Suppressor macrophage (primary cell): ENCODE measurements around the gene HSPA4L.

Source experiments
- DNase-seq, 4 experiments: peaks; one replicate each; pipeline ENCODE4 v3.0.0-alpha.2; 2020 to 2022

The HSPA4L gene

DNA sequence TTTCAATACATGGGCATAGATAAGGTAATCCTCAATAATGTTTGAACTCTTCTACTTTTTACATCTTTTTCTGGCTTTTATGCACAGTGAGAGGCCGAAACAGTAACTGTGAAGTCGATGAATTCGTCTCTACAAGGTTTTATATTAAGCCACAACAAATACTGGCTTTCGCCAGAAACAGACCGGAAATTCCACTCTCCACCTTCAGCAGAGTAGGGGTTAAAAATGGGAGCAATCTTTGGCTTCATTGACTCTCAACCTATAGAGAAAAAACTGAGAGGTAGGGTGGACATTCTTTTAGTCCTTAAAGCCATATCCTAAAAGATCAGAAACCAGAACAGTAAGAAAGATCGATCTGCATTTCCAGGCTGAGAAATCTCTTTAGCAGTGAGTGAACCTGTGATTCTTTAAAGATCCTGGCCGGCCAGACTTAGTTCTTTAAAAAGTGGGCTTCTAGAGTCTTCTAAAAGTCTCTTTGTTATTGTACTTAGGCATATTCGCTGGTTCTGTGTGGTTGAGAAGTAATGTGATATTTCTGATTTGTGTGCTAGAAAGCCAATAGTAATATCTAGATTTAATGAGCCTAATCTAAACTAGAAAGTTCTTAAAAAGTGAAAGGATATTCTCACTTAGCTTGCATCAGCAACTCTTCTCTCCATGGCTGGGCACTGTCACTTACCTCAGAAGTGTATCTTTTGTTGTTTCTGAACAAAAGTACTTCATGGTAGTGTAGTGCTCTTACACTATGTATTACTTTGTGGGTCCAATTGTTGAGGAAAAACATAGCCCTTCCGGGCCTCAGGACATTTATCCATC, 2.0 kb downstream of the HSPA4L start:
- DNase-seq = no peak

DNA sequence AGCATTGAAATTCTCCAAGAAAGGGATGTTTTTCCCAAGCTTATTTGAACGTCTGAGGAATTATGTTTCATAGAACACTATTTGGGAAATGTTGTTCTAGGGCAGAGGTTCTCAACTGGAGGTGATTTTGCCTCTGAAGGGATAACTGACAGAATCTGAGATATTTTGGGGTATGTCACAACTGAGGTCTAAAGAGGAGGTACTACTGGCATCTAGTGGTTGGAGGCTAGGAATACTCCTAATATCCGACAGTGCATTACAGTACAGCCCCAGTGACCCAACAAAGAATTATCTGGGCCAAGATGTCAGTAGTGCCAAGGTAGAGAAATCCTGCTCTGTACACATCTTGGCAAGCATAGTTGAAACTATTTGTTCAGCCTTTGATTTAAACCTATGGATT, 6.4 kb downstream of the HSPA4L start:
- peak in 3 of 4 experiments; percentile 11 to 17 (median 14) for DNase-seq

DNA sequence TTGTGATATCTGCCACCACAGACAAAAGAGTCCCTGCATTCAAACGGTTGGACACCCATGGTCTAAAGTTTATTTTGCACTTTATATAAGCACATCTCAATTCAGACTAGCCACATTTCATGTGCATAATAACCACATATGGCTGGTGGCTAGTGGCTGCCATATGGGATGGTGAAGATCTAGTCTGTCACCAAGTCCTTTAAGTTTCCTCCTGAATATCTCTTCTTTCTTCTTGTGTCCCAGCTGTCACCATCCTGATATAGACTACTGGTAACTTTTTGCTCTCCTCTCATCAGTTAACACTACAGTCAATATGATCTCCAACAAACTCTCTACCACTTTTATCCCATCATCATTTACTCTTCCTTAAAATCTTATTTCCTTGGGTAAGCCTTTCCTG, 9.3 kb downstream of the HSPA4L start:
- DNase-seq = no peak

DNA sequence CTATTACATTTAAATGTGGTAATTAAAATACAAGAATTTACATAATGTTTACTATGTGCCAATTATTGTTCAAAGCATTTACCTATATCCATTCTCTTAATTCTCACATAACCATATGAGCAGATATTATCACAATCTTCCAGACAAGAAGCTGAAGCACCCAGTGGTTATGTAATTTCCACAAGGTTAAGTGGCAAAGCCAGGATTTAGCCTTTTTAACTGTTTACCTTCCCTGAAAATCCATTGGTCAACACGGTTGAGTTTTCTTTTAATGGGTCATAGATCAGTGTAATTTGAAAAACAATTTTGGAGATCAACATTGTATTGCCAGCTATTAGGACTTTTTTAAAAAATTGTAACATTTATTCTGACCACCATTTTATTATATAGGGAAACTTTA, 11.4 kb downstream of the HSPA4L start:
- no peak for DNase-seq

DNA sequence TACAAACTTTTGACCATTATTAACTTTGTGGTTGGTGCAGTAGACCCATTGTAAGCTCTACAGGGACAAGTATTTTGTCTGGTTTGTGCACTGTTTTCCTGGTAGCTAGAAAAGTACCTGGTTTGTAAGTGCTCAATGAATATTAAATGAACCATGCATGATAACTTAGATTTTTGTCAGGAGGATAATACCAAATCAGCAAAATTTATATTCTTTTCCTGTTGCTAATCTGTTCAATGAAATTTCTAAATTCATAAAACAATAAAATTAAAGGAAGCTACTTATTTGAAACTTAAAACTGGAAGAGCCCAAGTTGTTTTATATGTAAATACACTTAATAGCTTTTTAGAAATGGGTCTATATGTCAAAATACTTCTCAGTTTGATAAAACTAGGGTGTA, 17.6 kb downstream of the HSPA4L start:
- no peak for DNase-seq

DNA sequence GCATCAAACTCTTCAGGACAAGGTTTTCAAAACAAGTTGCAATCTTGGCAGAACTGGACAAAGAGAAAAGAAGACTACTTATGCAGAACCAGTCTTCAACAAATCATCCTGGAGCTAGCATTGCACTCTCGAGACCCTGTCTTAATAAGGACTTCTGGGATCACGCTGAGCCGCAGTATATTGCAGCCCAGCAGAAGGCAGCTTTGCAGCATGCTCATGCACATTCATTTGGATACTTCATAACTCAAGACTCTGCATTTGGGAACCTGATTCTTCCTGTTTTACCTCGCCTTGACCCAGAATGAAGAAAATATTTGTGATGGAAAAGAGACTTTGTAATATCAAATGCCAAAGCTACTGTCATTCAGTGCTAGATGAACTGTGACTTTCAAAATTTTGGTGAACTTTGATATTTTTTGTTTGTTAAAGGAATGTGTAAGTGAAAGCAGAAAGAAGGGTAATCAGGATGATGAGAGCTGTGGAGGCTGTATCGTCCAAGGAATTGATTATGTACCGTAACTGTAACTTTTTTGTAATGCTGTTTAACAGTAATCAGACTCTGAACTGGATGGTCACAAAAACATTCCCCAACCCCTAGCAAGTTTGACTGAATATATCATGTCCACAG, 27.2 kb downstream of the HSPA4L start:
- DNase-seq = no peak

DNA sequence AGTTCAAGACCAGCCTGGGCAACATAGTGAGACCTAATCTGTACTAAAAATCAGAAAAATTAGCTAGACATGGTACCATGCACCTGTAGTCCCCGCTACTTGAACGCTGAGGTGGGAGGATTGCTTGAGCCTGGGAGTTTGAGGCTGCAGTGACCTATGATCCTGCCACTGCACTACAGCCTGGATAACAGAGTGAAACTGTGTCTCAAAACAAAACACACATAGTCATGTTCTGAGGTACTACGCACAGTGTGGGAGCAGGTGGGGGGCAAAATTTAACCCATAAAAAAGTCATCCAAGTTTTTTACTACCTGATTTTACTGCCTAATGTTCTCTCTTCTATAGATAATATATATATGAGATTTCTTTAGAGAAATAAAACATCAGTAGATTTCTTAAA, 28.4 kb downstream of the HSPA4L start:
- no peak for DNase-seq

DNA sequence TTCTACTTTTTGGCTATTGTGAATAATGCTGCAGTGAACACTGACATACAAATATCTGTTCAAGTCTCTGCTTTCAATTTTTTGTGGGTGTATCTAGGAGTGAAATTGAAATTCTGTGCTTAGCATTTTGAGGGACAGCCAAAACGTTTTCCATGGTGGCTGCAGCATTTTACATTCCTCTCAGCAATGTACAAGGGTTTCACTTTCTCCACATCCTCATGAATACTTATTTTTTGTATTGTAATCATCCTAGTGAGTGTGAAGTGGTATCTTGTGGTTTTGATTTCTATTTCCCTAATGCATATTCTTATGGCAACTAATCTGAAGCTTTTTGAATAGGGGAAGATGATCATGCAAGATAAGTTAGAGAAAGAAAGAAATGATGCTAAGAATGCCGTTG, 40.3 kb downstream of the HSPA4L start:
- no peak for DNase-seq

DNA sequence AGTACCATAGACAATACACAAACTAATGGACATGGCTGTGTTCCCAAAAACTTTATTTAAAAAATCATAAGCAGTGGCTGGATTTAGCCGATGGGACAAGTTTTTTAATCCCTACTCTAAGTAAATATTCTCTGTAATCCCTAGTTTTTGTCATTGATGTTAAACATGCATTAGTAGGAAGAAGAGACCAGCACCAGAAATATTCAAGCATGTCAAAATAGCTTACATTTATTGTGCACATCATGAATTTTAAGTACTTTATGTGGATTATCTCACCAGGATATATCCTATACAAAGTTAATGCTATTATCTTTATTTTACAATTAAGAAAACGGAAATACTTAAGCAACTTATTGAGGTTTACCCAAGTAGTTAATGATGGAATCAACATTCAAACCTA, 46.0 kb downstream of the HSPA4L start:
- no peak for DNase-seq

DNA sequence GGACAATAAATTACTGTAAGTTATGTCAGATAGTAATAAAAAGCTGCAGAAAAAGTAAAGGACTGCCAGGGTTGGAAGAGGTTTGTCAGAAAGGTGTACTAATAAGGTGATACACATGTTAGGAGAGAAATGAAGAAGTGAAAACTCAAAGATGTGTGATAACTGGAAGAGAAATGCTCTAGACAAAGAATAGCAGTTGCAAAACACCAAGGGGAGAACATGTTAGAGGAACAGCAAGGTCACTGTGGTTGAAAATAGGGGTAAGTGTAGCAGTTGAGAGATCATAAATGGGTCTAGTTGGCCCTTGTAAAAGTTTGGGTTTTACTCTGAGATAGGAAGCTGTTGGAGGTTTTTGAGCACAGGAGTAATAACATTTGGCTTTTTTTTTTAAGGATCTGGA, 46.9 kb downstream of the HSPA4L start:
- DNase-seq = no peak

DNA sequence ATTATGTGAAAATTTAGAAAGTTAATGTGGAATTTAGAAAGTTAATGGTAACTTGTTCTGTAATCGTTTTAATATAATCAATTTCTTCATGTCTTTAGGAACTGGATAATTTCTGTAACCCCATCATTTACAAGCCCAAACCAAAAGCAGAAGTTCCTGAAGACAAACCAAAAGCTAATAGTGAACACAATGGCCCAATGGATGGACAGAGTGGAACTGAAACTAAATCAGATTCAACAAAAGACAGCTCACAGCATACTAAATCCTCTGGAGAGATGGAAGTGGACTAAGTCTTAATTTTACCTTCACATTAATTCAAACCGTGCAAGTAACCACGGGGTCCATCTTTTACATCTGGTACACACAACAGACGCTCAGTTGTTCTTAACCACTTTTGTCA, 50.5 kb downstream of the HSPA4L start:
- DNase-seq = peak; percentile 3 to 32 (median 16)

DNA sequence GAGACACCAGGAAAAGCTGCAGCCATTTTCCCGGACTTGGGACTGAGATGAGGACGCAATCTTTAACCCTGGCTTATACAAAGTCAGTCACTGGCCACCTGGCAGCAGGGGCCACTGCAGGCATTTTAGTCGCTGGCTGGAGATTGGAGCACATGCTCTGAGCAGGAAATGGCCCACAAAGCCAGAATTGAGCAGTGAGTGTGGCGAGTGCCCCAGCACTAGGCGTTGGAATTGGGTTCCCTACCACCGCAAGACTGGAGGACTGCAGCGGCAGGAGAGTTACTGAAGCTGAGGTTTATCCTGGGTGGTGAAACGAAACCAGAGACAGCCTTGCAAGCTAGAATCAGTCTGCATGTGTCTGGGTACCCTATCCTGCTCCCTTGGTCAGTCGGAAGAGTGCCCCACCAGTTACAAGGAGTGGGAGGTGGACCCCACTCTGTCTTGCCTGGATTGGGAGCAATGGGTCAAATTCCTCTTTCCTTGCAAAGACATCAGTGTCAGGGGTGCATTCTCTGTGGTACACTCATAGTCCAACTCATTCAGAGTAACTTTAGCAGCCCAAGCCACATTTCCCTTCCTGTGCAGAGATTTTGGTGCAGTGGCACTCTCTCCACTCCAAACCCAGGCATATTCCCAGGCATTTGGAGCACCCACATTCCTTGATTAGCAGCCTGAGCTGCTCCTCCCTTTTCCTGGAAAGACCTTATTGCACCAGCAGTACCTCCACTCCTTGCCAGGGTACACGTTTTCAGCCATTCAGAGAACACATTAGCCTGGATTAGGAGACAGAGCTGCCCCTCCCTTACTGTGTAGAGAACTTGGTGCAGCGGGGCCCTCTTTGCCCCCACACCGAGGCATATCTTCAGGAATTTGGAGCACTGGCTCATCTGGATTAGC, 61.8 kb downstream of the HSPA4L start:
- DNase-seq = no peak

DNA sequence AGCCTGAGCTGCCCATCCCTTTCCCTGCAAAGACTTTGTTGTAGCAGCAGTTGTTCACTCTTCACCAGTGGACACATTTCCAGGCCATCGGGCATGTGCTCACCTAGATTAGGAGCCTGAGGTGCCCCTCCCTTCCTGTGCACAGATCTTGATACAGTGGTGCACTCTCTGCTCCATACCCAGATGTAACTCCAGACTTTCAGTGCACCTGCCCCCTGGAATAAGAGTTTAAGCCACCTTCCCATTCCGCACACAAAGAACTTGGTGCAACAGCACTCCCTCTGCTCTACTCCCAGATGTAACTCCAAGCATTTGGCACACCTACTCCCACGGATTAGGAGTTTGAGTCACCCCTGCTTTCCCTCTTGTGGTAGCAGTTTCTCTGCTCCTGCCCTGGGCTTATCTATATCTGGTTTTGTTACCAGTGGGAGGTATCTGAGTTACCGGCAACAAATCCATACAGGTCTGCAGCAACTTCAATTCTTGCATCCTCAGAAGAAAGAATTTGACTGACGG, 62.5 kb downstream of the HSPA4L start:
- no peak for DNase-seq

DNA sequence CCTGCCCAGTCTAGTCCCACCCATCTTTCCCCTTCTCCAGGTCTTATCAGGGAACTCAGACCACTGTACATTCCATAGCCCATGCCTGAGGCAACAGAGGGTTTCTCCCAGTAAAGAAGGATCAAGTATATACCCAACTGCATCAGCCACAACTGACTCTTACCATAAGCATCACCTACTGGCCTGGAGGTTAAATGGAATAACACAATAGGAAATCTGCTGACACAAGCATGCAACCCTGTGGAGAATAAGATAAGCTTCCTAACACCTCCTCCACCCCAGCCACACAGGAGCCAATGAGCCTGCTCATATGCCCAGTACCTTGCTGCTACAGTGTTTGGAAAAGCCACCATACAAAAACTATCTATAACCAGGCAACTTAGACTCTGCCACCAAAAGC, 63.9 kb downstream of the HSPA4L start:
- DNase-seq = no peak

DNA sequence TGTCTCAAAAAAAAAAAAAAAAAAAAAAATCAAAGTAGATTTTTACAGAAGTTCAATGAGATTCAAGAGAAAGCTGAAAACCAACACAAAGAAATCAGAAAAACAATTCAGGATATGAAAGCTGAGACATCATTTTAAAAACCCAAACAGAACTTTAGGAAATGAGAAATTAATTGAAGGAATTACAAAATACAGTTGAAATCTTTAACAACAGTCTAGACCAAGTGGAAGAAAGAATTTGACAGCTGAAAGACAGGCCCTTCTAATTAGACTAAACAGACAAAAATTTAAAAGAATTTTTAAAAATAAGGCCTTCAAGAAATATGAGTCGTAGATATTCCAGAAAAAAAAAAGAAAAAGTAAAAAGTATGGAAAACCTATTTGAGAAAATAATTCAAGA, 64.6 kb downstream of the HSPA4L start:
- no peak for DNase-seq

DNA sequence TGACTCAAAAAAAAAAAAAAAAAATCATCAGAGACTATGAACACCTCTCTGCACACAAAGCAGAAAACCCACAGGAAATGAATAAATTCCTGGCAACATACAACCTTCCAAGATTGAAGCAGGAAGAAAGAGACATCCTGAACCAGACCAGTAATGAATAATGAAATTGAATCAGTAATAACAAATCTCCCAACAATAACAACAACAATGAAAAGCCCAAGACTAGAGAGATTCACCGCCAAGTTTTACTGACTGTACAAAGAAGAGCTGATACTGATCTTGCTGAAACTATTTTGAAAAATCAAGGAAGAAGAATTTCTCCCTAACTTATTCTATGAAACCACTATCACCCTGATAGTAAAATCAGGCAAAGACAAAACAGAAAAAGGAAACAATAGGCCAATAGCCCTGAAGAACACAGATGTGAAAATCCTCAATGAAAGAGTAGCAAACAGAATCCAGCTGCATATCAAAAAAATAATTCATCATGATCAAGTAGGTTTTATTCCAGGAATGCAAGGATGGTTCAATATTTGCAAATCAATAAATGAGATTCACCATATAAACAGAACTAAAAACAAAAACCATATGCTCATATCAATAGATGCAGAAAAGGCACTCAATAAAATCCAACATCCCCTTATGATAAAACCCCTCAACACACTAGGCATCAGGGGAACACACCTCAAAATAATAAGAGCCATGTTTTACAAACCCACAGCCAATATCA, 67.5 kb downstream of the HSPA4L start:
- DNase-seq = no peak

DNA sequence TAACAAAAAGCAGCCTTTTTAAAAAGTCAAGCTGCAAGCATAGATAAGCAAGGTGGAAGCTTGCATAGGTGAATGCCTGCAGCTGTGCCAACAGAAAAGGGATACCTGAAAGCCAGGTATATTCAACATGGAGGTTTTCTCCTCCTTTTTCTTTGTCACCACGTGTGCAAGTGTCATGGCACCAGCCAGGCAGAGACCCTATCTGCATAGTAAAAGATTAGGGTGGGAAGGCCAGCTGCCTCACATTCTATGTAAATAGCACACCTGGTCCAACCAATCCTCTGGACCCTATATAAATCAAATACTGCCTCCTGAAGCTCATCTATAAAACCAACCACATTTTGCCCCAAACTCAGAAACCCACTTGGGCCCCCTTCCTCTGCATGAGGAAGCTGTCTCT, 70.5 kb downstream of the HSPA4L start:
- DNase-seq = no peak

DNA sequence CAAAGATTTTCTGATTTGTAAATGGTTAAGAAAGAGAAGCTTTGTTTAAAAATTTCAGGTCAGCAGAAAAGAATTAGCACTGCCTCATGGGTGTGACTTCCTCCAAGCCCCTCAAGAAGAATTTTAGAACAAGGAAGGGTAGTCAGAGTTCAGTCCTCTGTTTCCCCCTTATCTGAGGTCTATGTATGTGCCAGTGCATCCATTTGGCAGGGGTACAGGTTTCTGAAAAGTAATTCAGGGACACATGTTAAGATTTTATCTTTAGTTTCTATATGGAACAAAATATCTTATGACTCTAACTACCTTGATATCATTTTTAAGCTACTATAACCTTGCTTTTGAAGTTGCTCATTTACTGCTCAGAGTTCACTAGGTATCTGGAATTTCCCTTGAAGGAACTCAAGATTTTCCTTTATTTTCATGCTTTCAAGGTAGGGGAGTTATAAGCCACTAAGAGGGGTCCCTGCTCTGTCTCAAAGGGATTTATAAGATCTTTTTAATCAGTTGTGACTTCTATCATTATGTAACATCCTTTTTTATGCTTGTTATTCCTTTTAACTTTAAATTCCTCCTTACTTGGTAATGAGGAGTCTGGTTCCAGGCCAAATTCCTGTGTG, 74.2 kb downstream of the HSPA4L start:
- DNase-seq = no peak

DNA sequence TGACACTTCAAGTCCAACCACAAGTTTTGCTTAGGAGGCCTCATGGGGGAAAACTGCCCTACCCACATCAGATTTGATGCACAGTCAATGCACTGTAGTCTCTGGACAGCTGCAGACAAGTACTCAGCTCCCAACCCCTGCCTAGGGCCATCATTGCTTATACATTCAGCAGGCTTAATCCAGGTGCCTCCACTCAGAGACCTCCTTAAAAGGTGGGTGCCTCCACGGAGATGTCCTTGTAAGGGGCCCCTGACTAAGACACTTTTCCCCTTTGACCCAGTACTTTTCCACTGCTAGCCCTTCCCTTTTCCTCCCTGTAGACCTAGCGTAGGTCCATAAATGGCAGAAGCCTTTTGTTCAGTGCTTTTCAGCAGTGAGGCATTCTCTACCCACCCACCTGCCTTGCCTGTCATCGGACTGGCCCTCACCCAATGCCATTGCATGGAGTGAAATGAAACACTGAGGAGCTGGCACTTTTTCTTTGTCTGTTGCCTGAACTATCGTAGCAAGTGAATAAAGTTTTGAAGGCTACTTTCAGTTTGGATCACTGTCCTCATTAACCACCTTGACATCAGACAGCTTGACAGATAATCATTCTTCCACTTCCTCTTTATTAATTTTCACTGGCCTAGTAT, 74.8 kb downstream of the HSPA4L start:
- no peak for DNase-seq

DNA sequence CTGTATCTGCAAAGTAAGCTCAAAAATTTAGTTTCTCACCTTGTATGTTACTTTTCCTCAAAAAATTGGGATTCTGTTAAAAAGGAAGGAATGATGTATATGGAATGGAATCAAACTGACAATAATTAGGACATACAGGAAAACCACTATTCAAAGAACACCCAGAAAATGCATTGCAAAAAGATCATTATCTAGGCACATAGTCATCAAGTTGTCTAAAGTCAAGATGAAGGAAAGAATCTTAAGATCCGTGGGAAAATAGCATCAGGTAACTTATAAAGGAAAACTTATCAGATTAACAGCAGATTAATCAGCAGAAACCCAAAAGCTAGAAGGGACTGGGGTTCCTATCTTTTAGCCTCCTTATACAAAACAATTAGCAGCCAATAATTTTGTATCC, 75.5 kb downstream of the HSPA4L start:
- DNase-seq = no peak

DNA sequence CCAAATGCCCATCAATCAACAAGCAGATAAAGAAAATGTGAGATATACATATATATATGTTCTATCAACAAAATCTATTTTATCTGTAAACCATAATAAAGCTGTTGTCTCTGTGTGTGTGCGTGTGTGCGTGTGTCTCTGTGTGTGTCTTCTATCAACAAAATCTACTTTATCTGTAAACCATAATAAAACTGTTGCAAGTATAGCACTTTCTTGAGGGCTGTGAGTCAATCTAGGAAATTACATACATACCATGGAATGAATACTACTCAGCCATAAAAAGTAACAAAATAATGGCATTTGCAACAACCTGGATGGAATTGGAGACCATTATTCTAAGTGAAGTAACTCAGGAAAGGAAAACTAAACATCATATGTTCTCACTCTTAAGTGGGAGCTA, 86.1 kb downstream of the HSPA4L start:
- DNase-seq = no peak

DNA sequence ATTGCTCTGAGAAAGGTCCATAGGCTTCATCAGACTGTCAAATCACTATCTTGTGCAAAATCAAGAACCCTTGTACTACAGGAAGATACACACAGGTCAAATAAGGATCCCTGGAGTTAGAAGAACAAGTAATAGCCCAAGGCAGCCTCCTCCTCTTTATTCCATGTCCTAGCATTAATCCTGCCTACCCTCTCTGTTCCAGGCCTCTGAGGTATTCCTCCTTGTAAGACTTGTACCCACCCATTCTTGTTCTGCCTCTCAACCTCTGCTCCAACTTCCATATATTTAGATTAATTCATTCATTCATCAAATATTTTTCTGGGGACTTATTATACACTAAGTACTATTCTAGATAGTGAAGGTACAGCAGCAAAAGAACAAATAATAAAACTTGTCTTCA, 88.2 kb downstream of the HSPA4L start:
- no peak for DNase-seq
